OCI-LY7 (cell line): ENCODE data around the gene LRIG1. TPM values are rescaled to one million over a fixed set of nuclear protein-coding genes. Genes with fewer than 3 reads are reported as not detected.

Experiments used
- BruUV-seq: library from RNA; stranded (reverse); fragments of 400-500 nt; replicated peaks from 2 replicates; lab custom pipeline; 2021; lab: Mats Ljungman, UMichigan
- CTCF ChIA-PET: fragments of 300-600 bp; sonication (Branson Sonifier 250); formaldehyde crosslinking; loops from one replicate; lab custom pipeline; 2022; ENCODE audit warnings: antibody characterized with exemption; ENCODE audit not compliant: unreplicated experiment; lab: Charles Lee
- POLR2A ChIA-PET: fragments of 300-600 bp; sonication (Branson Sonifier 250); formaldehyde crosslinking; loops from one replicate; lab custom pipeline; 2022; ENCODE audit warnings: antibody characterized with exemption; lab: Charles Lee
- DNase-seq: peaks from one replicate; pipeline ENCODE4 v3.0.0-alpha.2; 2015; ENCODE audit warnings: low spot score
- H2AFZ ChIP-seq: fragments of 200-600 bp; sonication (generic), shearing (Covaris generic); 2 replicates; pipeline ENCODE4 v1.6.1; 2014; ENCODE audit warnings: mild to moderate bottlenecking, antibody characterized with exemption, low read length, moderate library complexity
- H3K27ac ChIP-seq: fragments of 200-600 bp; sonication (generic); 2 replicates; pipeline ENCODE4 v1.5.1; 2014; ENCODE audit warnings: mixed run types, low read depth, mild to moderate bottlenecking, moderate library complexity, low read length, inconsistent platforms; ENCODE audit not compliant: poor library complexity, severe bottlenecking
- H3K36me3 ChIP-seq: fragments of 200-600 bp; sonication (generic); 2 replicates; pipeline ENCODE4 v1.6.1; 2014; ENCODE audit warnings: mild to moderate bottlenecking, antibody characterized with exemption, low read length, moderate library complexity, mixed read lengths; ENCODE audit not compliant: insufficient read depth
- H3K4me1 ChIP-seq: fragments of 200-600 bp; sonication (generic); 2 replicates; pipeline ENCODE4 v1.5.1; 2014; ENCODE audit warnings: mild to moderate bottlenecking, low read length; ENCODE audit not compliant: insufficient read depth, poor library complexity, severe bottlenecking
- H3K4me2 ChIP-seq: fragments of 200-600 bp; sonication (generic); 2 replicates; pipeline ENCODE4 v1.6.1; 2014; ENCODE audit warnings: mild to moderate bottlenecking, low read length
- H3K4me3 ChIP-seq: fragments of 200-600 bp; sonication (generic); 2 replicates; pipeline ENCODE4 v1.5.1; 2014; ENCODE audit warnings: mild to moderate bottlenecking, low read depth, low read length; ENCODE audit not compliant: poor library complexity, severe bottlenecking
- H3K79me2 ChIP-seq: fragments of 200-600 bp; sonication (generic); 2 replicates; pipeline ENCODE4 v1.6.1; 2016; ENCODE audit warnings: low read depth, mild to moderate bottlenecking, low read length, moderate library complexity, mixed read lengths; ENCODE audit not compliant: insufficient read depth
- H3K9me2 ChIP-seq: fragments of 200-600 bp; sonication (generic); 2 replicates; pipeline ENCODE4 v1.6.1; 2016; ENCODE audit warnings: mild to moderate bottlenecking, low read length, mixed read lengths; ENCODE audit not compliant: insufficient read depth
- H3K9me3 ChIP-seq: fragments of 200-600 bp; sonication (generic); 2 replicates; pipeline ENCODE4 v1.6.1; 2014; ENCODE audit warnings: mild to moderate bottlenecking, mixed run types, low read length, mixed read lengths
- H4K20me1 ChIP-seq: fragments of 200-600 bp; sonication (generic); 2 replicates; pipeline ENCODE4 v1.6.1; 2014; ENCODE audit warnings: mild to moderate bottlenecking, antibody characterized with exemption, low read length, moderate library complexity, mixed read lengths; ENCODE audit not compliant: insufficient read depth
- CTCF ChIP-seq: fragments of 200-600 bp; sonication (generic); conservative IDR thresholded peaks from 2 replicates; pipeline ENCODE4 v1.5.1; 2014; ENCODE audit warnings: mild to moderate bottlenecking, antibody characterized with exemption, low read length, moderate library complexity, mixed read lengths
- EZH2phosphoT487 ChIP-seq: fragments of 200-600 bp; sonication (generic); IDR thresholded peaks from 2 replicates; pipeline ENCODE4 v1.6.1; 2018; ENCODE audit warnings: low read depth, borderline replicate concordance, mild to moderate bottlenecking, mixed run types, antibody characterized with exemption, low read length, moderate library complexity, mixed read lengths
- intact Hi-C: fragments of 100-400 bp; cut with micrococcal nuclease; formaldehyde crosslinking; loops from one replicate; pipeline ENCODE4 v1.10.0; 2022; ENCODE audit not compliant: unreplicated experiment
- total RNA-seq, 2 experiments: library from RNA; depleted of rRNA in 1 of 2; stranded (reverse); fragments of >200 nt in 1 of 2; shearing (Covaris generic) in 1 of 2; gene quantifications; 2 replicates each; pipeline ENCODE4 v1.2.3, GENCODE V29; 2014 to 2022

The LRIG1 gene
- total RNA-seq, 2 experiments from 2014 or later, result 84.2 to 115 TPM

- ChIA-PET CTCF (interaction anchor here (1.4 kb wide), 1 partner anchor 15 kb away, joined by 6 read pairs; no protein-coding TSS in a partner anchor), POLR2A (interaction anchor here (0.7 to 9.0 kb wide), 7 partner anchors 8 to 27 kb away, joined by 4 to 100 read pairs (median 22); no protein-coding TSS in a partner anchor)
- Histone ChIP-seq H3K9me2 (no peaks in the 10 kb centered on the region), H3K79me2 (peaks cover 75% of the 10 kb centered on the region), H3K4me3 (peak overlapping the region; percentile 98), H3K4me2 (peak overlapping the region; percentile 92), H3K4me1 (peaks cover 57% of the 10 kb centered on the region), H3K36me3 (peaks cover 26% of the 10 kb centered on the region), H4K20me1 (no peaks in the 10 kb centered on the region), H3K9me3 (no peaks in the 10 kb centered on the region), H3K27ac (peak overlapping the region; percentile 97), H2AFZ (no peak overlapping the region)
- TF ChIP-seq EZH2phosphoT487 (no peak), CTCF (no peak)
- BruUV-seq, result no TSS peak
- intact Hi-C loops, result loop anchor here (1.0 to 10.0 kb wide), 5 partner anchors 8 to 1187 kb away; no protein-coding TSS in a partner anchor
- DNase-seq, result no peak
Measured at GRCh38 chr3:66497985-66498671, 2.7 kb downstream of the LRIG1 start.

- Histone ChIP-seq H3K9me2 (no peaks in the 10 kb centered on the region), H3K9me3 (no peaks in the 10 kb centered on the region), H4K20me1 (no peaks in the 10 kb centered on the region), H2AFZ (no peak overlapping the region), H3K4me3 (peak overlapping the region; percentile 98), H3K27ac (peak overlapping the region; percentile 97), H3K79me2 (peaks cover 82% of the 10 kb centered on the region), H3K4me1 (peaks cover 57% of the 10 kb centered on the region), H3K36me3 (peaks cover 26% of the 10 kb centered on the region), H3K4me2 (peak overlapping the region; percentile 92)
- POLR2A ChIA-PET, result interaction anchor here (0.5 to 9.0 kb wide), 10 partner anchors 11 to 500 kb away, joined by 3 to 100 read pairs (median 6); partner anchors contain the start of gene KBTBD8
- BruUV-seq, result TSS peak; percentile 40
- TF ChIP-seq CTCF (no peak), EZH2phosphoT487 (no peak)
- DNase-seq, result peak; percentile 55
- CTCF ChIA-PET, result interaction anchor here (1.0 to 1.4 kb wide), 3 partner anchors 14 to 36 kb away, joined by 3 to 6 read pairs (median 3); no protein-coding TSS in a partner anchor
- intact Hi-C loops, result loop anchor here (5.0 to 10.0 kb wide), 4 partner anchors 220 to 1187 kb away; no protein-coding TSS in a partner anchor
Measured at GRCh38 chr3:66497288-66497984, 3.4 kb downstream of the LRIG1 start.
